Raji (cell line): ENCODE measurements around the gene ZDHHC6.

Experiments
- POLR2A ChIP-seq: IDR thresholded peaks from 2 replicates; pipeline ENCODE4 v1.6.1; 2011; ENCODE audit warnings: low read depth, low read length, control low read depth; ENCODE audit not compliant: insufficient read depth

Gene ZDHHC6

DNA sequence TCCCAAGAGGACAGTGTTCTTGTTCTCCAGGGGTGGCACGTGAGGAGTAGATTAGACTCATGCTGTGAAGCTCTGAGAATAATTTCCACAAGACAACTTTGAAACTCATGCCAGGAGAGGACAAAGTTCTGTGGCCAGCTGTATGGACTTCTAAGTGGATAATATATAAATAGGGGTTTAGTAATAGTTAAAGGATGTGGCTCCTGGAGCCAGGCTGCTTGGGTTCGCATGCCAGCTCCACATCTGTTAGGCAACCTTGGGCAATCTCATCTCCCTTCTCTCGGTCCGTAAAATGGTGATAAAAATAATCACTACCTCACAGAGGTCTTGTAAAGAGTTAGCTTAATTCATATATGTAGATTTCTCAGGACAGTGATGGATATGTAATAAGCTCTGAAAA lies 37.0 kb downstream of the ZDHHC6 start:
- TF ChIP-seq POLR2A: no peak

- no peak for TF ChIP-seq POLR2A
Observed at GRCh38 chr10:112409299-112409698, 37.4 kb downstream of the ZDHHC6 start.

DNA sequence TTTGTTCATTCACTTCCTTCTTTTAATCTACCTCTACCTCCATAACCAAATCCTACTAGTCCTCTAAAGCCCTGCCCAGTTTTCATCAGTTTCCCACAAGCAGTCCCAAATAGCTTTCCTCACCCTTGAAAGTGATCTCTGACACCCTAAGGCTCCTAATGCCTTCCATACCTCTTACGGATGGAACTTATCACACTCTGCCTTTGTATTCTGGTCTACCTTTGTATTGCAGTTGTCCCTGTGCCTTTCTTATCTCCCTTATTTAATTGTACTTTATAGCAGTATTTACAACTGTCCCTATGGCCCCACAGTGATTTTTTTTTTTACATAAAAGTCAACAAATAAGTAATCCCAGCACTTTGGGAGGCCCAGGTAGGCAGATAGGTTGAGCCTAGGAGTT lies 39.0 kb downstream of the ZDHHC6 start:
- no peak for TF ChIP-seq POLR2A

DNA sequence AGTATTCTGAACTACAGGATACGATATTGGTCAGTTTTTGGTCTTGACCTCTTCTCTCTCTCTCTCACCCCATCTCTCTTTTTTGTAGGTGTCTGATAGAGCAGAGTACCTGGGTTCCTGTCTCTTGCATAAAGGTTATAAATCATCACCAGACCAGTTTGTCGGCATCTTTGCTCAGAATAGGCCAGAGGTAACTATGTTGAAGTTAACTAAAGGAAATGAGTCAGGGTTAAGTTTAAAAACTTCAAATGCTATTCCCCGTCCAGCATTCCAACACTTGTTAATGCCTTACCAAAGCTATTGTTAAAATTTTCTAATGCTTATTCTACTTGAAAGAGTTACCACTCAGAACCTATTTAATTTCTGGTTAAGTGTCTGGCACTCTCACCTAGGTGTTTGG lies 42.1 kb downstream of the ZDHHC6 start:
- TF ChIP-seq POLR2A: no peak

- TF ChIP-seq POLR2A: no peak
Observed at GRCh38 chr10:112402917-112403316, 43.8 kb downstream of the ZDHHC6 start.

- TF ChIP-seq POLR2A: no peak
Observed at GRCh38 chr10:112397592-112397991, 49.1 kb downstream of the ZDHHC6 start.

DNA sequence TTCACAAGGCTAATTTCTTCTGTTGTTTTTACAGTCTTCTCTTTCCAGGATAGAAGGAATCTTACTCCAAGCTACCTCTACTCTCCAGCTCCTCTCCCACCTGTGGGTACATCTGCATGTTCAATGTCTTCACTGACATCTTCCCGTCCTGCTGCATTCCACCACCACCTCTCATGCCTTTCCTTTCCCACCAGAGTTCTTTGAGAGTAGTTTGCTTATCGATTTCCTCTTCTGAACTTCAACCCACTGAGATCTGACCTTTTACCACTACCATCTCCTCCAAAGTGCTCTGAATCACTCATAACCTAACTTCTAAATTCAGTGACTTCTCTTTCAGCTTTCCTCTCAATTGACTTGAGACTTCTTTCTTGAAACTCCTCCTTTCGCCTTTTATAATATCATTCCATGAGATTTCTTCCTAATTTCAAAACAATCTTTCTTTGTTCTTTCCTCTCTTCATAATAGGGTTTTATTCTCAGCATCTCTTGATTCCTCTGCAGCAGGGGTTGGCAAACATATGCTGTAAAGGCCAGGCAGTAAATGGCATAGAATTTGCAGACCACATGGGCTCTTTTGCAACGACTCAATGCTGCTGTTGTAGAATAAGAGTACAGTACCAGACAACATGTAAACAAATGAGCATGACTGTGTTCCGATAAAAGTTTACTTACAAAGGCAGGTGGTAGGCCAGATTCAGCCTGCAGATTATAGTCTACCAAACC lies 50.7 kb downstream of the ZDHHC6 start:
- no peak for TF ChIP-seq POLR2A

DNA sequence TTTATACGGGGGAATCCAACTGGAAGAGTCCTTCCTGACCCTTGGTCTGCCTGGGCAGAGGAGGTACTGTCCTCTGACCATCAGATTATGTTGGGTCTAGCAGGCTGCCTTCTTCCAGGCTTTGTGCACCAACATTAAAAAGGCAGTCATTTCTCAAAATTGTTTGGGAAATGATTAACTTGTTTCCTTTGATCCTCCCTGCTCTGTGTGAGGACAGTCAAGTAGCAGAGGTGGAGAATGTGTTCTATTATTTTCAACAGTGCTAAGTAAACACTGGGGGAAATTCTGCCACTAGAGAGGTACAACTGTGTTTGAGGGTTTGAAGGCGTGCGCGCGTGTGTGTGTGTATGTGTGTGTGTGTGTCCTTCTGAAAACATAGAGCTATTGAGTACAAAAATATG lies 52.2 kb downstream of the ZDHHC6 start:
- no peak for TF ChIP-seq POLR2A

- TF ChIP-seq POLR2A: no peak
Observed at GRCh38 chr10:112393827-112394226, 52.9 kb downstream of the ZDHHC6 start.

GRCh38 chr10:112393341-112393740 lies 53.4 kb downstream of the ZDHHC6 start:
- TF ChIP-seq POLR2A: no peak

GRCh38 chr10:112390125-112390703 lies 56.5 kb downstream of the ZDHHC6 start:
- TF ChIP-seq POLR2A: no peak

DNA sequence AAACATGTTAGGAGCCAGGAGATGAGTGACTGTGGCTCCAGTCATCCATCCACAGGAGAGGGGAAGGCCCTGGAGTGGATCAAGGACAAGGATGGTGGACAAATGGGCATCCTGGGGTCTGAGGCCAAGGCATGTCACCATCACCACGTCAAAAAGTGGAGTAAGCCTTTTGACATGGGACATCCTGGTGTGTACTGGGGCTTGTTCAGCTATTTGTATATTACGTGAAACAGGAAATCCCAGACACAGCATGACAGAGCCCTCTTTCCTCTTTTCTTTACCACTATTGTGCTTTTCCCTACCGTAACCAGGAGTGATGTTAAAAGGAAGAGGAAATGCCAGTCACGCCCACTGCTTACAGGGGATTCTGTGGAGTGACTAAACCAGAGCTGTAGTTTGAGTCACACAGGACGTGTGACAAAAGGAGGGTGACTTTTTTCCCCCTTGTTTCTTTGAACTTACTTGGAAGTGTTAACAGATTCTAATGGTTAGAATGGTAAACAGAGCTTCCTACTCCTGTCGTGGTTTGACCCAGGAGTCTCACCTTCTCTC lies 57.4 kb downstream of the ZDHHC6 start:
- no peak for TF ChIP-seq POLR2A

- no peak for TF ChIP-seq POLR2A
Observed at GRCh38 chr10:112388548-112388947, 58.2 kb downstream of the ZDHHC6 start.

- no peak for TF ChIP-seq POLR2A
Observed at GRCh38 chr10:112385201-112385600, 61.5 kb downstream of the ZDHHC6 start.

DNA sequence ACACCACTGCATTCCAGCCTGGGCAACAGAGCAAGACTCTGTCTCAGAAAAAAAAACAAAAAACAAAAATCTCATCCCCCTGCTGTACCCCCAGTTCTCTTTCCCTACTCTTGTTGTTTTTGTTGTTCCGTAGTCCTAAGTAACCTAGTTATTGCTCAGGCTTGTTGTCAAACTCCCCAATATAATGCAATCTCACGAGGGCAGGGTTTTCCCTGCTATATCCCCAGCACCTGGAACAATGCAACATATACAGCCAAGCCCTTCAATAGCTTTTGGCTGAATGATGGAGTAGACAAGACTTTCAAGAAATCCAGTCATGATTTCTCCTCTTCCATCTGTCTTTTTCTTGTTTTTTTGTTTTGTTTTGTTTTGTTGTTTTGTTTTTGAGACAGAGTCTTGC lies 62.6 kb downstream of the ZDHHC6 start:
- TF ChIP-seq POLR2A: no peak

DNA sequence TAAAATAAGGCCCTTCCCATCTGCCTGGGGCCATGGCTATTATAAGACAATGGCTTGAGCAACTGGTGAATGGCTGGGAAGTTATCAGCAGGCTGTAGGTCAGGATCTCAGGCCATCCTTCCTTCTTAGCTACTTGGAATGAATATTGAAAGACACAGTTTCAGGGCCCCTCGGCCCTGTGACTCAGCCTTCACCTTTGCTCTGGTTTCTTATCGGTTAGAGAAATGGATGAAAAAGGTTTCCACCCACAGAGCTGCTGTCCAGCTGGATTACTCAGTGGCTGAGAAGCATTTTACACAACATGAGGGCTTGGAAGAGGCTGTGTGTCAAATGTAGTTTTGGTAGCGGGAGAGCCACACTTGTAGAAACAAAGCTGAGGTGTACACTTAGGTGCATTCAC lies 63.4 kb downstream of the ZDHHC6 start:
- TF ChIP-seq POLR2A: no peak
